HG02885 (cell line): ENCODE measurements around the gene CYP27A1.
"Not testable (repeated sequence)": the region's sequence is repeated elsewhere in the genome, so short reads cannot be mapped to it uniquely, and the experiment has no call there.

ENCODE experiments used
- ATAC-seq: cut with Tn5 transposase; IDR thresholded peaks from one replicate; pipeline ENCODE4 v1.9.1; 2021; ENCODE audit warnings: mild to moderate bottlenecking; ENCODE audit not compliant: unreplicated experiment, poor library complexity

CYP27A1 gene

GRCh38 chr2:218829868-218830451, 48.0 kb downstream of the CYP27A1 start:
- no peak for ATAC-seq

DNA sequence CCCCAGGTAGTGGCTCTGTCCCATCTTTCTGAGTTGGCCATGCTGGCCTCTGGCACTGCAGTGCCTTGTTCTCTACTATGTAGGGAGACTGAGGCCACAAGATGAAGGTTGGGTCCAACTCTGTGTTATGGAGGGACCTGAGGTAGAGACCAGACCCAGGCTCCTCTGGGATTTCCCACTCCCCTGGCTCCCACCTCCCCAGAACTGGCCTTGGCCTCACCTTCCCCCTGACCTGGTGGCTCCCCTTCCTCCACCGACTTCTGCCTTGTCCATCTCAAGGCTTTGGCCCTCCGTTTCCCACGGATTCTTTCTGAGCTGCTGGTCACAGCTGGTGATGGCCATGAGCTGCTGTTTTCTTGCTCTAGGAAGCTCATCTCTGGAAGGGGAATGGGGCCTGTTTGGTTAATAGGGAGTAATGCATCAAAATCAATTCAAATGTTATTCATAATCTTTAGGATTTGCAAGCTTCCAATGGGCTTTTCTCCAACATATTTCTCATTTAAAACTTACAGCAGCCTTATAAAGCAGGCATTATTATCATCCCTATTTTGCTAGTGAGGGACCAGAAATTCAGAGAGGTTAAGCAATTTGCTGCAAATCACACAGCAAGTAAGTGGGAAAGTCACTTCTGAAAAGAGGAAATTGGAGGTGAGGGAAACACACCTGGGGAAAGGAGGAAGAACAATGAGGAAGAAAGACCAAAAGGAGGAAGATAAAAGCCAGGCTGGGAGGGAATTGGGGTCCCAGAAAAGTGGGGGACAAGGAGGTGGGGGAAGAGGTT, 48.8 kb downstream of the CYP27A1 start:
- ATAC-seq: no peak

DNA sequence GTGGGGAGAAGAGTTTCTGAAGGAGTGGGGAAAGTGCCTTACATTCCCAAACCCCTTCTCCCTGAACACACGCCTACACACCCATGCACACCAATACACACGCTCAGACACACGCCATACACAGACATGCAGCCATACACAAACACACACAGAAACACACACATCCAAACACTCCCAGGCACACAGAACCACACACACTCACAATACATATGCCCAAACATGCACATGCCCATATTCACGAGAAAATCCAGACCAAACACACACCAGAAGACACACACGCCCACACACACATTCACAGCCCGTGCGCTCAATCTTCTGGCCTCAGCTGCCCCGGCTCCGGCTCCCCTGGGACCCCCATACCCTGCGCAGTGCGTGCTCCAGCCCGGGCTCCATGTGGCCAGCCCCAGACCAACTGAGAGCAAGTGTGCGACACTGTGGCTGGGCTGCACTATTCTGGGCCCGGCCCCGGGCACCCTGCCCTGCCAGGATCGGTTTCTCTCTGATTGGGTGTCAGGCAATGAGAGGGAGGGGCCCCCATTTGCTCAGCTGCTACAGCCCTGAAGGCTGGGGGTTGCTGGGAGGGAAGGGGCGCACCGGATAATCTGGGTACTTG, 49.5 kb downstream of the CYP27A1 start, which contains the start of gene PRKAG3:
Gene PRKAG3 (minus strand): TSS at position 426 of the 613 bp plus-strand sequence.
- no peak for ATAC-seq

DNA sequence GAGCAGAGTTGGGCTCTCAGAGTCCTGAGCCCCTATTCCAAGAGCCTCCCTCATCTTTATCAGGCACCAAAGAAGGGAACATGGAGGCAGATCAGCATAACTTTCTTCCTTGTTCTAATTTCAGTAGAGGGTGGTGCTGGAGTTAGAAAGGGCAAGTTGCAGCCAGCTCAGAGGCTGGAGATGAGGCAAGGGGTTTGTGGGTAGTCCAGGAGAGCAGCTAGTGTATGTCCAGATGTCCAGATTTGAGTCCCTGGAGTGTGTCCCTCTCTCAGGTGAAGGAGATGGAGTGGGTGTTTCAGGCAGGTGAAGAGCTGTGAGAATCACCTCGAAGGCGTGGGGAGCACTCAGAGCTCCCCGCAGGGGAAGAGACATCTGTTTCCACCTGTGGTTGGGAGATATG, 50.1 kb downstream of the CYP27A1 start:
- ATAC-seq: no peak

DNA sequence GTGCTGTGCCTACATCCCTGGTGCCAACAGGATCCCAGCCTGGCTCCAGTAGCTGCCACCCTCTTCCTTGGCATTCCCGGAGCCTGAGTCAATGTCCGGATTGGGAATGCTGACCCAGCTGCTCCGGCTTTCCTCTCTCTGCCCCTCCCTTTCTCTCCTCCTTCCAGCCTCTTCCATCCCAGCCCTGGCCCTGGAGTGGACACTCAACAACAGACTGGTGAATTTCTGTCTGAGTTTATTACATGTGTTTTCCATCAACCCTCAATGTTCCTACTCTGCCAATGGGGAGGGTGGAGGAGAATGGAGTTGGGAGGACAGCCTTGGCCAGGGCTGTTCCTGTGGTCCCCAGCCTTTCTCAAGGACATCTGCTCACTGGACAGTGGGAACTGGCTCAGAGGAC, 50.6 kb downstream of the CYP27A1 start:
- no peak for ATAC-seq

GRCh38 chr2:218833023-218833609, 51.2 kb downstream of the CYP27A1 start:
- no peak for ATAC-seq

GRCh38 chr2:218834685-218835084, 52.7 kb downstream of the CYP27A1 start:
- ATAC-seq: no peak

DNA sequence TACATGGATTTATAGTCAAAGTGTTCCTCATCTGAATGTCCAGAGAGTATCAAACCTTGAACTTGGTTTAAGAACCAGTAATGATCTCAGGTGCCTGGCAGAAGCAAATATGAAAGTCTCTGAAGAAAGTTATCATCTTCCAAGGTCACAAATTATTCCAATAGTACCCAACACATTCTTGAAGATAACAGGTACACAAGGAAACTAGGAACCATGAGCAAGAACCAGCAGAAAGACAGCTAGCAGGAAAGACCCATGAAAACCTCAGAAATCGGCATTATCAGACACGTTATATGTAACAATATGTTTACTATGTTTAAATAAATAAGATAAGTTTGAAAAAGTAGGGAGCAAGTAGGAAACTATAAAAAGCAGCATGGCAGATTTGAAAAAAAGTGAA, 55.5 kb downstream of the CYP27A1 start:
- ATAC-seq: no peak

DNA sequence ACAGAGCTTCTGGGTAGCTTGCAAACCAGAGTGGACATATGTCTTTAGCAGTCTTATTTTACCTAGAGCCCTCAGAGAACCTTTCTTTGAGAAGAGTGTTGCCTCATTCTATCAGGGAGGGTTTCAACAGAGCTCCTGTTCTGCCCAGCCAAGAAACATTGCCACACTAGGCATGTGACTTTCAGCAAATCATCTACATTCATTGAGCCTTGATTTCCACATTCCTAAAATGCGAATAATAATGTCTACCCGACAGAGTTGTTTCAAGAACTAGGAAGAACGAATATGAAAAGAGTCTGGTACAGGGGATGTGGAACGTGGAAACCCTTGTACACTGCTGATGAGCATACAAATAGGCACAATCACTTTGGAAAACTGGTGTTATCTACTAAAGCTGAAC, 57.5 kb downstream of the CYP27A1 start:
- no peak for ATAC-seq

- no peak for ATAC-seq
These were observed 57.9 kb downstream of the CYP27A1 start for GRCh38 chr2:218839888-218840287.

GRCh38 chr2:218844334-218844733, 62.4 kb downstream of the CYP27A1 start:
- ATAC-seq: not testable (repeated sequence)

DNA sequence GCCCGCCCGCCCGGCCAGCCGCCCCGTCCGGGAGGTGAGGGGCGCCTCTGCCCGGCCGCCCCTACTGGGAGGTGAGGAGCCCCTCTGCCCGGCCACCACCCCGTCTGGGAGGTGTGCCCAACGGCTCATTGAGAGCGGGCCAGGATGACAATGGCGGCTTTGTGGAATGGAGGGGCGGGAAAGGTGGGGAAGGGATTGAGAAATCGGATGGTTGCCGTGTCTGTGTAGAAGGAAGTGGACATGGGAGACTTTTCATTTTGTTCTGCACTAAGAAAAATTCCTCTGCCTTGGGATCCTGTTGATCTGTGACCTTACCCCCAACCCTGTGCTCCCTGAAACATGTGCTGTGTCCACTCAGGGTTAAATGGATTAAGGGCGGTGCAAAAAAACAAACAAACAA, 65.0 kb downstream of the CYP27A1 start:
- not testable (repeated sequence) for ATAC-seq

DNA sequence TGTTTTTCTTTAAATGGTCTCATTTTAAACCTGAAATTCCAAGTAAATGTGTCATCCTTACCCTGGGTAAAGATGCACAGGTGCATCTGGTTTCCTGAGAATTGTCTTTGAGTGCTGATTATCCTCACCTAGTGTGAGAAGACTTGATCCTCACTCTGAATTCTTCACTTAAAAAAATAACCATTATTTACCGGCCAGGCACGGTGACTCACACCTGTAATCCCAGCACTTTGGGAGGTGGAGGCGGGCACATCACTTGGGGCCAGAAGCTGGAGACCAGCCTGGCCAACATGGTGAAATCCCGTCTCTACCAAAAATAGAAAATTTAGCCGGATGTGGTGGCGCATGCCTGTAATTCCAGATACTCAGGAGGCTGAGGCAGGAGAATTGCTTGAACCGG, 67.8 kb downstream of the CYP27A1 start:
- ATAC-seq: no peak

GRCh38 chr2:218850796-218851195, 68.8 kb downstream of the CYP27A1 start:
- ATAC-seq: no peak

DNA sequence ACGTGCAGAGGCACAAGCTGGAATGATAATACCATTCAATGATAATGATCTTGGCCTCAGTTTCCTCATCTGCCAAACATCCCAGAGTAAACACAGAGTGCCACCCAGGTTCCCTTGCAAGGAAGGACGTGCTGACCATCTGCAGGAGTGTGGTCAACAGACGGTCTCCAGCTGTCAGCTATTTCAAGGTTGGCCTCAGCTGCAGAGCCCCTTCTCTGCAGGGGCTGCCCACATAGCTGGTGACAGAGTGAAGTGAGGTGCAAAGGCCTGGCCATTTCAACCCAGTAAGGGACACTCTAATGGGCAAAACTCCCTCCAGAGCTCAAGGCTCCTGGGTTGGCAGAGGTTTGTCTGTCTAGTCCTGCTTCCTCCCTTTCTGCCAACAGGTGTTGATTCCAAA, 69.3 kb downstream of the CYP27A1 start:
- no peak for ATAC-seq

GRCh38 chr2:218852911-218853667, 71.1 kb downstream of the CYP27A1 start:
- ATAC-seq: no peak

GRCh38 chr2:218853766-218854165, 71.8 kb downstream of the CYP27A1 start:
- no peak for ATAC-seq

GRCh38 chr2:218854860-218855259, 72.9 kb downstream of the CYP27A1 start:
- no peak for ATAC-seq

GRCh38 chr2:218855305-218856166, 73.6 kb downstream of the CYP27A1 start:
- ATAC-seq: no peak
